Activated T-helper 9 cell treated with anti-CD3 and anti-CD28 coated beads, Interleukin-2, amount 50 U/mL, for 16 hours (primary cell): Measurements from ENCODE around the gene RNF130.

Experiments
- DNase-seq: peaks from one replicate; pipeline ENCODE4 v3.0.0-alpha.2; 2020; ENCODE audit warnings: low read depth

Gene RNF130

GRCh38 chr5:180071531-180072255, at the start of gene RNF130:
Gene RNF130 (minus strand): TSS chr5:180071759. CDS start chr5:180071702, 57 bp downstream.
- DNase-seq = peak; percentile 83

GRCh38 chr5:180120237-180121101, 48.9 kb upstream of the RNF130 start:
- DNase-seq = no peak

GRCh38 chr5:180119903-180120236, 48.3 kb upstream of the RNF130 start:
- no peak for DNase-seq

- DNase-seq = no peak
Measured at GRCh38 chr5:180119031-180119902, 47.7 kb upstream of the RNF130 start.

- no peak for DNase-seq
Measured at GRCh38 chr5:180118391-180118791, 46.8 kb upstream of the RNF130 start.

GRCh38 chr5:180117000-180117725, 45.6 kb upstream of the RNF130 start:
- DNase-seq = no peak

- DNase-seq = no peak
Measured at GRCh38 chr5:180116077-180116999, 44.8 kb upstream of the RNF130 start.

- DNase-seq = no peak
Measured at GRCh38 chr5:180115326-180116076, 43.9 kb upstream of the RNF130 start.

- no peak for DNase-seq
Measured at GRCh38 chr5:180114304-180115003, 42.9 kb upstream of the RNF130 start.

GRCh38 chr5:180113660-180114303, 42.2 kb upstream of the RNF130 start:
- no peak for DNase-seq

GRCh38 chr5:180112181-180112861, 40.8 kb upstream of the RNF130 start:
- no peak for DNase-seq

GRCh38 chr5:180111273-180112002, 39.9 kb upstream of the RNF130 start:
- no peak for DNase-seq

- no peak for DNase-seq
Measured at GRCh38 chr5:180109920-180110319, 38.4 kb upstream of the RNF130 start.

- no peak for DNase-seq
Measured at GRCh38 chr5:180107005-180107404, 35.4 kb upstream of the RNF130 start.

GRCh38 chr5:180105827-180106312, 34.3 kb upstream of the RNF130 start:
- DNase-seq = no peak

- DNase-seq = no peak
Measured at GRCh38 chr5:180104168-180104530, 32.6 kb upstream of the RNF130 start.

- DNase-seq = no peak
Measured at GRCh38 chr5:180103487-180104167, 32.1 kb upstream of the RNF130 start.
